AG20443 (cell line): ENCODE results near the gene KLHL3.

Experiments
- DNase-seq: peaks from one replicate; pipeline ENCODE4 v3.0.0; 2012; ENCODE audit warnings: low spot score, mixed read lengths

Gene KLHL3

DNA sequence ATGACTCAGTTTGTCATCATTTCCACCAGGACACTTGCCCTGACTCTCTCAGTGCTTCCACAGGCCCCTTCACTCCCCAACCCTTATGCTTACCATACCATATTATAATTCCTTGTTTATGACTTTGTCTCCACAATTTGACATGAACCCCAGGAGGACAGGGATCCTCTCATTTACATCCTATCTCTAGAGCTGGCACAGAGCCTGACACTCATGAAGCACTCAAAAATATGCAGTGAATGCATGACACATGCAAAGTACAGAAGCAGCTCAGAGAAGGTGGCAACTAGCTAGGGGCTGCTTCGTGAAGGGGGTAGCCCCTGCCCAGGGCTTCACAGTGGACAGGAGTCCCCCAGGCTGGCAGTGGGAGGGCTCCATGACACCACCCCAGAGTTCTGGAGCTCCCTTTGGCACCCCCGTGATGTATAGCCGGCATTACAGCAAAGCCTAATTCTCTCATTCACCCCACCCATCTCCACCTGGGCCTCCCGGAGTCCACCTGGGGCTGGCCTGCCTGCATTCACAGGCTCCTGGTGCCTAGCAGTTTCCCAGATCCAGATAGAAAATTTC lies 124.8 kb downstream of the KLHL3 start:
- no peak for DNase-seq

DNA sequence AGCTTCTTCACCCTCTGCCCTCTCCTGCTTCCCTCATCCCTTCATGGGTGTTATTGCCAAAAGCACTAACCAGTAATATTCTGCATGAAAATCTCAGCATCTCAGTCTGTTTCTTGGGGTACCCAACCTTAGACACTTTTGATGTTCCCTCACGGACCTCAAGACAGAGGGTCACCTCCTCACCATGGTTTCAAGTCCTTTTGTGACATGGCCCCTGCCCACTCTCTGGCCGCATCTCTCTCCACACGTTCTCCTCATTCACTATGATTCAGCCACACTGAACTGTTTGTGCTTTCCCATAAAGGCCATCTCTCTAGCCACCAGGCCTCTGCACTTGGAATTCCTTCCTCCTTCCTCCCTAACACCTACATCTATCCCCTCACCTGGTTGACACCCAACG lies 125.3 kb downstream of the KLHL3 start:
- no peak for DNase-seq

DNA sequence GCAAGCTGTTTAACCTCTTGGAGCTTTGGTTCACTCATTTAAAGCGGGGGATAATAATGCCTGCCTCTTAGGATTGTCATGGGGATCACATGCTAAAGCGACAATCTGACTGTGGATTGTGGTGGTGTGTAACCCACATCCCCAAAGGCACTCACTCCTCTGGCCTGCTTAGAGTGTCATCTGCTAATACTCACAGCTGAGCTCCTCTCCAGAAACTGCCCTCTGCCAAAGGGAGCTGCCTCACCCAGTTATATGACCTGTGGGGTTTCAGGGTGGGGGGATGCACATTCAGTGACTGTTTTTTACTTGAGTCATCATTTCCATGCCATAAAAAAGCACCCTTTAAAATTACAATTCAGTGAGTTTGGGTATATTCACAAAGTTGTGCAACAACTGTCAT lies 126.8 kb downstream of the KLHL3 start:
- no peak for DNase-seq

DNA sequence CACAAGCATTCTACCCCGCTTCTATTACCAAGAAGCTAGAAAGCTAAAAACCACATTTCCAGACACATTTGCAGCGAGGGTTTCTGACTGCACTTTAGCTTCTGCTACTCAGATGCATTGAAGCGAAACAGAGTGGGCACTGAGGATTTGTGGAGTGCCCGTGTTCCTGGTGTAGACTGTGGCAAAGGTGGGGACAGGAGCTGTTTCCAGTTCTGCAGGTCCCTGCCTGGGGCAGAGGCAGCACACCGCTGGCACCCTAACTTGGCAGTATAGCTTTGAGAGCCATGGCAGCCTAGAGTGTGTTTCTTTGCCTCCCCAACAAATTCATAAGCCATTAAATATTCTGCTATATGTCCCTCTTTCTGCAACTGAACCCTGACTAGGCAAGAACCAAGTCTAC lies 128.1 kb downstream of the KLHL3 start:
- no peak for DNase-seq

DNA sequence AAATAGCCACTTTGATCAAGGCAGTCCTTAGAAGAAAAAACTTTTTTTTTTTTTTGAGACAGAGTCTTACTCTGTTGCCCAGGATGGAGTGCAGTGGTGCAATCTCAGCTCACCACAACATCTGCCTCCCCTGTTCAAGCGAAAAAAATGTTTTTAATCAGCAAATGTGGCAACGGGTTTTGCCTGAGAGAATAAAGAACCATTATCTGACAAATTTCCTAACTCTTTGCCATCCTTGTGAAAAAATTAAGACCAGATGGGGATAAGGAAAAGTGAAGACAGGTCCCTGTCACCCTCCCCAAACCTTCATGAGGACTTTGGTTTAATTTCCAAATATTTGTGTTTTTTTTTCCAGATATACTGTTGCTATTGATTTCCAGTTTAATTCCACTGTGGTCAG lies 129.5 kb downstream of the KLHL3 start:
- peak; percentile 27 for DNase-seq

DNA sequence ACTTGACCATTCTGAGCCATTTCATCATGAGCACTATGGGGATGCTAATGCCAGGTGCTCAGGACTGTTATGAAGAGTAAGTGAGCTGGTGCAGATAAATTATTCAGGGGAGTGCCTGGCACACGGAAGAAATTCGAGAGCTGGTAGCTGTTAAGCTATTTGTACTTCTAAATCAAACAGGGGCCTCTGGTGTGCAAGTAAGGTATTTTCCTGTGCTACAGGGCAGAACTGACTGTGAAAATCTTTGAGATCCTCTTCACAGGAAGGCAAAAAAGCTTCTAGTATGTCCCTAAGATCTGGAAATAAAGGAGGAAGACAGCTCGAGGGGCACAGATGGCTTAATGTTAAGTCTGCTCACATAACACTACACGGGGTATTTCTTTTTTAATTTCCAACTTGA lies 130.5 kb downstream of the KLHL3 start:
- DNase-seq, result peak; percentile 24

DNA sequence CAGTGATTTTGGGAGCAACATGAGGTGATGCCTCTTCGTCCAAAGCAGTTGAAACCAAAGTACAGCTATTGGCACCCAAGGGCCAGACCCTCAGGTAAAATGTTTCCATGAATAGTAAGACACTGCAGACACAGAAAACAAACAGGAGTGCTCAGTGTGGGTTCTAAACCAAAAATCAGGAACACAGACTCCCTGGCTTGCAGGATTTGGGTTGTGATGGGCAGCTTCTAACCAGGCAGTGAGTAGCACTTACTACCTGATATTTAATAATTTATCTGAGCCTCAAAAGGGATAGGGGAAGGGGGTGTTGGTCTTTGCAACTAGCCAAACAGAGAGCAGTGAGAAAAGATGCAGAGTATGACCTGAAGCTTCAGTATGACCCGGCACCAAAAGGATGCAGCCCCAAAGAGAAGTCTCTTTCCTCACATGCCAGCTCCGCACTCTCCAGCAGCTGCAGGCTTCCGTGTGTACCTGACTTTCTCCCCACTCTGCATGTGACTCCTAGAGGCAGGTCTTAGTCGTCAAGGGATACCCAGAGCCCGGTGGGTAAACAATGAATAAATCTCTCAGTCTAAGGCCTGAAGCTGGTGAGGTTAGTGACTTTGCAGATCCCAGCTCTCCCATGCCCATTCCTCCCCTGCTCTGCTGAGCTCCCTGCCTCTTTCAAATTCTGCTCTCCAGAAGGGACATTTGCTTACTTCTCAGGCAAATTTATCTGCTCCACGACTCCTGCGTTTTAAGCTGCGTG lies 131.4 kb downstream of the KLHL3 start:
- no peak for DNase-seq

DNA sequence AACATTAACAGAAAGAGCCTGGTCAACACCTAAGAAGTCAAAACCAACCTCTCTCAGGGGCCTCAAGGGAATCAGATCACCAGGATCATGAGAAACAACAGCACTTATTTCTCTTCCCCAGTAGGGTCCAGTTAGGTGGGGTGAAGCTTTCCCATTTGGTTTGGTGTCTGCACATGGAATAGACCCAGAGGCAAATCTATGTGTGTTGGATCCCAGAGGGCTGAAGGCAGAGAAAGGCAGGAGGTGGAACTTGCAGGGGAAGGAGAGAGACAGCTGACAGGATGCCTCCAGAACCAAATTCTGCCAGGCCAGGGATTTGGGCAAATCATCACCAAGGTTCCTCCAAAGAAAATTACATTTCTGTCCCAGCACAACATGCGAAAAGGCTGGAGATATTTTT lies 132.0 kb downstream of the KLHL3 start:
- no peak for DNase-seq

DNA sequence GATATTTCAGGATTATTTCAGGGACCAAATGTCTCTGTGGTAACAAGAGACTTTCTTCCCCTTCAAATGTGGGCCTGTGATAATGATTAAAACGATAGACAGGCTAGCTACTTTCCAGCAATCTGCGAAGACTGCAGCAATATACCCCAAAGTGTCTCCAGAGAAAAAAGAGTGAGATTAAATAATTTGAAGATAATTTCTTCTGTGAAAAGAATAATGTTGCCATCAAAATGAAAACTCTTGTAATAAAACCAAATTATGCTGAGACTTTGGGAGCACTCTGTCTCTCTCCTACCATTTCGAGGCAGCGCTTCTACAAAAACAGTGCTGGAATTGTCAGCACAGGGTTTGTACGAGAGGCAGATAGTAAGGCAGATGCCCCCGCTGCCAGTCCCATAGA lies 132.5 kb downstream of the KLHL3 start:
- DNase-seq, result no peak

DNA sequence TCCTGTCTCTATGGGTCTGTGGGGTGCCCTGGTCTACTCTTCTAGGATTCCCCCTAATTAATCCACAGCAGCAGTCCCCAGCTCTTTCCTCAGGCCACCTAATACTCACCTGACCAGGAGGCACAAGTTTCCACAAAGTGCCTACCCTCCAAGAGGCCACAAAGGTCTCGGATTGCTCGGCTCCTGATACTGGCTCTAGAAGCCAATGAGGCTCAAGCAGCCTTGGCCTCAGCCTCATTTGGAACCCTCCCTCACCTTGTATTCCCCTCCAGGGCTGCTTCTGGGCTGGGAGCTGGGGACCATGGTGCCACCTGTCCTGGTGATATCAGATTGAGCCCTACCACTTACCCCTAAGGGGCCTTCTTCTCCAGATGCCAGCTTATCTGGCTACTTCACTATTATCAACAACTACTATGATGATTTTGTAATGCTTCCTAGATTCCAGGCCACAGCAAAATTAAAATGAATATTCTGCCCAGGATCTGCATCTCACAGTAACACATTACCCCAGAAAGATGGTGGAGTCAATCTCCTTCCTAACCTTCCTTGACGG lies 133.1 kb downstream of the KLHL3 start:
- DNase-seq, result no peak

DNA sequence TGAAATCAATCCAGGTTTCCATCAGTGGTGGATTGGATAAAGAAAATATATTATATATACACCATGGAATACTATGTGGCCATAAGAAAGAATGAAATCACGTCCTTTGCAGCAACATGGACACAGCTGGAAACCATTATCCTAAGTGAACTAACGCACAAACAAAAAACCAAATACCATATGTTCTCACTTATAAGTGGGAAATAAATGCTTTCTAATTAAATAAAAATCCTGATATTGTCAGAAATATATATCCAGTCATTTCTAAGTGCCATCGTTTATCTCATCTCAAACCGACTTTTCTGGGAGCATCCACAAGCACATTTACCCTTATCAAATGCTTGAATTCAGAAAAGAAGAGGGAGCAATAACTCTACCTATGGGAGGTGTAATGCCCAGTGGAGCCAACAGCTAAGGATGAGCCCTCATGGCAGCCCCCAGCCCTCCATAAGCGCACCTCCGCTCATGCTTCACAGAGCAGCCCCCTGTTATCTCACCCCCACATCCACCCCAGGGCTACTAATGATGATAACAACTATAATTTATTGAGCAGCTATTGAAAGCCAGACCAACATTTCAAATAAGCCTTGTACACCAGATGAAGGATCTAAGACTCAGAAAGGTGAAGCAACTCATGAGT lies 135.0 kb downstream of the KLHL3 start:
- no peak for DNase-seq

DNA sequence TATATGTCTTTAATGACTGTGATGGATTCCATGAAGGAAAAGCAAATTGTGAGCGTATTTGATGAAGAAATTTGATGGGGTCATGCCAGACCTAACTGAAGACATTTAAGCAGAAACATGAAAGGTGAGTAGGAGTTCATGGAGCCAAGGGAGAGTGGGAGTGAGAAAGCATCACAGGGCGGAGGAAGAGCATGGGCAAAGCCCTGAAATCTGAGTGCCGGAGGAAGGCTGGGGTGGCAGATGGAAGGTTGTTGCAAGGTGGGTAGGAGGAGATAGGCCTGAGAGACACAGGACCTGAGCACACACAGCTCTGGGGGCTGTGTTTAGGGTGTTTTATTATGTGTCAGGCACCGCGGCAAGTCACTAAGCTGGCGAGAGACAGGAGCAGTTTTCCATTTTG lies 136.4 kb downstream of the KLHL3 start:
- DNase-seq, result no peak

DNA sequence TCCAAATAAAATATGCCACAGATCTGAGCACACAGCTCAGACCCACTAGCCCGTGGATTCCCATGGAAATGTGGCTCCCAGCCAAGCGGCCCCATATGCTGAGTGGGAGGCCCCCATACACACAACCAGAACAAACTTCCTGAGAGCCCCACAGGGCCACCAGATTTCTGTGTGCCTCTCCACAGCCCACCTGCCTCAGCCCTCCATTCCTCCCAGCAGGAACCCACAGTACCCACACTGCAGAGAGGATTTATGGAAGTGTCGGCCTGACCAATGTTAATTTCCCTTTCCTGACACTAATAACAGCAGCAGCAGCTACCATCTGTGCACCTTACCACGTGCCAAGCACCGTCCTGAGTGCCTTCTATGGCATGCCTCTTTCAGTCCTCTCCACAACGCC lies 137.5 kb downstream of the KLHL3 start:
- no peak for DNase-seq

DNA sequence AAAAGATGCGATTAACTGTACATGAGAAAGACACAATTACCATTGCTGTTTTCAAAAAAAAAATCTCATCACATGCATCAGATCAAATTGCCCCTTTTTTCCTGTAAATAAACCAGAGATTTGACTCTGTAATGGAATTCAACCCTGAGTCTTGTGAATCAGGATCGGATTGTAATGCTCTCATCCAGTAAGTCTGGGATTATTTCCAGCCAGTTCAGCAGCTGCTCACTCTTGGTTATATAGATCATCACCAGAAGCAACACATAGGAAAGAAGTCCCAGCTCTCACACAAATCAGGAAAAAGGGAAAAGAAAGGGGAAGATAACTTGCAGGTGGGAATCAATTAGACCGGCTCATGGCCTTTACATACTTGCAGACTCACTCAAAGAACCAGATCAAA lies 138.9 kb downstream of the KLHL3 start:
- no peak for DNase-seq

DNA sequence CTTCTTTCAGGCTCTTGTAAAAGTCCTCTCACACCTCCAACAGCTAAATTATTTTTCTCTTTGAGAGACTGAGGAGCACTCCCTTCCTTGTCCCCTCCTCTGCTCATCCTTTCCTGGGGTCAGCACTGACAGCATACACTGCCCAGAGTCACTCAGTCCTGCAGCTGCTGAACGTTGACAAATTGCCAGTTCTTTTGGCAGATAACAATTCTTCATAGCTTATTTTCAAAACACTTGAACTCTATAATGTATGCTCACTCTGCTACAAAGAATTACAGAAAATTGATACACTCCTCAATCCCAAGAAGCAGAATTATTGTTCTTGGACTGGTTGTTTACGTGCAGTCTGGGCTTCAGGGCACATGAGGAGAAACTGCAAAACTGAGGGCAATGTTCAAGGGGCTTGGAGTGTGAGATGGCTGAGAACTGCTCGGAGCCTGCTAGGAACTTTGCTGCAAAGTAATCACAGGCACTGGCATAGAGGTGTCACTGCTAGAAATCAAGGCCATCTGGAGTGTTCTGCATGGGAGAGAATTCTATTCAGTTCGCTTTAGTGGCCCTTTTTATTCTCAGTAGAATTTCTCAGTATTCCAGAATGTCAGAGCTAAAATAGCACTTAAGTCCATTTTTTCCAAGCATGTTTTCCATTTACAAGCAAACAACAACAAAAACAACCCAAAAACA lies 140.4 kb downstream of the KLHL3 start:
- DNase-seq, result no peak

DNA sequence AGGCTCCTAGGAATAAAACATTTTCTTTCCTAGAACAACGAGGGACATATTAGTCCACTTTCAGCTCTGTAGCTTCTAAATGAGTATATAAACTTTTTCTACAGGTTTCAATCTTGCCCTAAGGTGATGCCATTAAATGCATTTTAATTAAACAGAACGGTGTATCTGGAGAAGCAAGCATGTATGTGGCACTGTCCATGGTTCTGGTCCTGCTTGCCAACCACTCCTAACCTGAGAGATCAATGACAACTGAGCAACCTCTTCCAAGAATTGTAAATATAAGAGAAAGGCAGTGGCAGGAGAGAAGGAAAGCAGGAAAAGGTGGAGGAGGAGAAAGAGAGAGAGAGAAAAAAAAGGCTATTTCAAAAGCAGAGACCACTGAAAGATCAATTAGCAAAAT lies 141.2 kb downstream of the KLHL3 start:
- DNase-seq, result peak; percentile 35

DNA sequence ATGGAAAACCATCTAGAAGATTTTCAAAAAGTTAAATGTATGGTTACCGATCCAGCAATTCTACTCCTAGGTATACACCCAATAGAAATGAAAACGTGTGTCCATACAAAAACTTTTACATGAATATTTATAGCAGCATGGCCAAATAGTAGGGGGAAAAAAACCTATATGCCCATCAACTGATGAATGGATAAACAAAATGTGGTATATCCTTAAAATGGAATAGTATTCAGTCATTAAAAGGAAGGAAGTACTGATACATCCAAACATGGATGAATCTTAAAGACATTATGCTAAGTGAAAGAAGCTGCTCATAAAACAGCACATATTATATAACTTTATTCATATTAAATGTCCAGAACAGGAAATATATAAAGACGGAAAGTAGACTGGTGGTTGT lies 143.6 kb downstream of the KLHL3 start:
- no peak for DNase-seq

DNA sequence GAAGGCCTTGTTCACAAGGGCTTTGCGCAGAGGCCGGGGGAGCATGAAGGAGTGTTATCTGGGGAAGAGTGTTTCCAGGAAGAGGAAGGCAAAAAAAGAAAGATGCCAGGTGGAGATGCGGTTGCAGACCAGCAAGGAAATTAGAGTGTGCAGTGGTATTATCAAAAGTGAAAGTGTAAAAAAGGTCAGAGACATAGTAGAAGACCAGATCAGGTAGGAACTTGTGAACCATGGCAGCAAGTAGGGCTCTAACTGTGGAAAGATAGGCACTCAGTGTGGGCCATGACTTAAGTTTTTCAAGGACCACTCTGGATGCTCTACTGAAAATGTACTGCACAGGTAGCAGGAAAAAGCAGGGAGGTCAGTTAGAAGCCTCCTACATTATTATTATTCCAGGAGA lies 146.7 kb downstream of the KLHL3 start:
- no peak for DNase-seq

DNA sequence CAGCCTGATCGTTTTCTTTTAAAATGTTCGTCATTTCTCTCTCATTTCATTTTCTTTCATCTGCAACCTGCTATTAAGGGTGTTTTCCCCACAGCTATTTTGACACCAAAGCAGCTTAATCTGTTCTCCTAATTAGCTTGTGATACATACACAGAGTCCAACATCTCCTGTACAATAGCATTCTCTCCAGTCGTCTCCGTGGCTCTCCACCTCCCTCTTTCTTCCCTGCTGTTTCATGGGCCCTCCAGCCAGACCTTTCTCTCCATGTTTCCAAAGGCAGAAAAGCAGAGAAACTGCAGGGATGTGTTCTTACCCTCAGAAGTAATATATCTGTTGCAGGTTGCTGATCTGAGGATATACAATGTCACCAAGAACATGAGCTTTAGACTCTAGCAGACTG lies 148.0 kb downstream of the KLHL3 start:
- no peak for DNase-seq

DNA sequence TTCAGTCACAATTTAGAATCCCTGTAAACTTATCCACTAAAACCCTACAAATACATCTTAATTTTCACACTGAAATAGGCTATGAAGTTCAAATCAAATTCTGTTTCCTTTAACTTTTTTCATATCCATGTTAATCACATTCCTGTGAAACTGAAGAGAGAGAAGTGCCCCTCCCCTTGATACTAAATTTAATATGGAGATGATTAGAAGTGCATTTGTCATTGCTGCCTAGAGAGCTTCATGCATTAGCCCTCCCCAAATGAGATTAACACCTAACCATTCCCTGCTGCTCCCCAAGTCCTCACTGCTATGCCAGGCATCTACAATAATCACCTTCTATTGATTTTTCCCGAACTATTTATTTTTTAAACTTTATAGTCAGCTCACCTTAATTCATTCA lies 151.6 kb downstream of the KLHL3 start:
- DNase-seq, result no peak

DNA sequence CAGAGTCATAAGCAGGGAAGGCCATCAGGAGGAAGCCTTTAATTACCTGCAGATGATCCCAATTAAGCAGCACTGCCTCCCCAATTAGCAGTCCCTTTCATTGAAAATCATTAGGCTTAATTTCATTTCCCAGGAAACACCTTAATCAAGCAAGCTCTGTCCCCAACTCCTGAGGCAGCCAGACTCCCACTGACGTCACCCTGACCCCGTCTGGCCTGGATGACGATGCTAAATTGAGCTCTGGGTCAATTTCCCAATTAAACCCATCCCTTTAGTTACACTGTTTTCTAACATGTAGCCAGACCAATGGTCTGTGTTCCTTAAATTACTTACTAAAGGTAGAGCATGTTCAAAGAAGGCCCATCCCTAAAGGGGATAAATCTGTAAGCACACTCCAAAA lies 152.8 kb downstream of the KLHL3 start:
- DNase-seq, result no peak

DNA sequence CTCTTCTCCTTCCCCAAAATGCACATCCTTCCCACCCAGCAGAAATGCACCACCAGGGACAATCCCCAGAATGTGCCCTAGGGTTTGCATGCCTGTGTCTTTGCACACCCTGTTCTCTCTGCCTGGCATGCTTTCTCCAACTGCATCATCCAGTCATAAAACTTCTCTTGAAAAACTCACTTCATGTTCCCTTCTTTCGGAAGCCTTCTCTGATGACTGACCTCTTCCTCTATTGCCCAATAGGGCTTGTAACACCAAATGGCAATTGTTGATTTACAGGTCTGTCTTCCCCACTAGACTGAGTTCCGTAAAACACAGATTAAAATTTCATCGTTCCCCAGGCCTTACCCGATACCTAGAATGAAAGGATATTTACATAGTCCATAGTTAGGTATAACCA lies 153.7 kb downstream of the KLHL3 start:
- no peak for DNase-seq

DNA sequence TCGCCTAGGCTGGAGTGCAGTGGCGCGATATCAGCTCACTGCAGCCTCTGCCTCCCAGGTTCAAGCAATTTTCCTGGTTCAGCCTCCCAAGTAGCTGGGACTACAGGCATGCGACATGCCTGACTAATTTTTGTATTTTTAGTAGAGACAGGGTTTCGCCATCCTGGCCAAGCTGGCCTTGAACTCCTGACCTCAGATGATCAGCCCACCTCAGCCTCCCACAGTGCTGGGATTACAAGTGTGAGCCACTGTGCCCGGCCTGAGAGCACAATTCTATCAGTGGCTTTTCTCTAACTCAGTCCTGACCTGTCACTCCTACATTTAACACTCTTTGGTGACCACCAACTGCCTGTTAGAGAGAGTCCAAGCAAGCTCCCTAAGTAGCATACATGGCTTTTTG lies 154.1 kb downstream of the KLHL3 start:
- DNase-seq, result no peak
